HFFc6 (cell line): ENCODE results near the gene ANKRD10. TPM values are rescaled to one million over a fixed set of nuclear protein-coding genes. Genes with fewer than 3 reads are reported as not detected.
A peak's percentile ranks its signal among the peaks of the same experiment; 100 is the strongest.

ENCODE experiments used
- DNase-seq: peaks from one replicate; pipeline ENCODE4 v3.0.0-alpha.2; 2018
- H3K27ac Mint-ChIP-seq: 2 replicates; pipeline ENCODE4 v1.8.0; 2020; ENCODE audit warnings: mild to moderate bottlenecking, mixed read lengths
- H3K27me3 Mint-ChIP-seq: 2 replicates; pipeline ENCODE4 v1.8.0; 2021; ENCODE audit warnings: mild to moderate bottlenecking, moderate library complexity, mixed read lengths; ENCODE audit not compliant: insufficient read depth
- H3K36me3 Mint-ChIP-seq: 2 replicates; pipeline ENCODE4 v1.8.0; 2021; ENCODE audit warnings: low read depth, mixed read lengths
- H3K4me1 Mint-ChIP-seq: 2 replicates; pipeline ENCODE4 v1.8.0; 2020; ENCODE audit warnings: low read depth, mixed read lengths
- H3K4me3 Mint-ChIP-seq: 2 replicates; pipeline ENCODE4 v1.8.0; 2020; ENCODE audit warnings: mild to moderate bottlenecking, moderate library complexity, mixed read lengths
- H3K9me3 Mint-ChIP-seq: 2 replicates; pipeline ENCODE4 v1.8.0; 2020; ENCODE audit warnings: mild to moderate bottlenecking, mixed read lengths
- long read RNA-seq: library from polyadenylated mRNA; unstranded; transcript quantifications from one replicate; pipeline ENCODE4 v2.0.0, GENCODE V29; 2019
- total RNA-seq, 6 experiments: library from RNA; stranded (reverse); fragmentation: NEBNext Ultra II Directional; extraction: Animal tissue kit (Norgen Biotek cat#: 25700); gene quantifications; 2 replicates in 1 of 6; 3 replicates in 5 of 6; pipeline ENCODE4 v1.2.3, GENCODE V29; 2021
- TF ChIP-seq, protein P1 (sequence below): fragments of 200-600 bp; sonication (generic); IDR thresholded peaks from 2 replicates; pipeline ENCODE4 v1.5.0; 2021; ENCODE audit warnings: antibody characterized with exemption, mild to moderate bottlenecking

ANKRD10 gene
- 10 to 100 TPM; 27.1 to 37.2 (median 33.5) TPM for total RNA-seq
- long read RNA-seq, partial matches to known transcripts = 4 of 19 reads
- long read RNA-seq, other reads (novel, unspliced or antisense) = 12 of 19 reads

- Mint-ChIP-seq H3K4me3 (peak within 1 kb of the TSS; percentile 89), H3K9me3 (no peaks in the 10 kb centered on the region), H3K27me3 (0 out of 2 replicates have a peak, but pooled peaks cover 4% of the 10 kb centered on the region), H3K27ac (peak within 1 kb of the TSS; percentile 90), H3K36me3 (peaks cover 12% of the 10 kb centered on the region), H3K4me1 (peaks cover 58% of the 10 kb centered on the region)
- TF ChIP-seq, protein P1, sequence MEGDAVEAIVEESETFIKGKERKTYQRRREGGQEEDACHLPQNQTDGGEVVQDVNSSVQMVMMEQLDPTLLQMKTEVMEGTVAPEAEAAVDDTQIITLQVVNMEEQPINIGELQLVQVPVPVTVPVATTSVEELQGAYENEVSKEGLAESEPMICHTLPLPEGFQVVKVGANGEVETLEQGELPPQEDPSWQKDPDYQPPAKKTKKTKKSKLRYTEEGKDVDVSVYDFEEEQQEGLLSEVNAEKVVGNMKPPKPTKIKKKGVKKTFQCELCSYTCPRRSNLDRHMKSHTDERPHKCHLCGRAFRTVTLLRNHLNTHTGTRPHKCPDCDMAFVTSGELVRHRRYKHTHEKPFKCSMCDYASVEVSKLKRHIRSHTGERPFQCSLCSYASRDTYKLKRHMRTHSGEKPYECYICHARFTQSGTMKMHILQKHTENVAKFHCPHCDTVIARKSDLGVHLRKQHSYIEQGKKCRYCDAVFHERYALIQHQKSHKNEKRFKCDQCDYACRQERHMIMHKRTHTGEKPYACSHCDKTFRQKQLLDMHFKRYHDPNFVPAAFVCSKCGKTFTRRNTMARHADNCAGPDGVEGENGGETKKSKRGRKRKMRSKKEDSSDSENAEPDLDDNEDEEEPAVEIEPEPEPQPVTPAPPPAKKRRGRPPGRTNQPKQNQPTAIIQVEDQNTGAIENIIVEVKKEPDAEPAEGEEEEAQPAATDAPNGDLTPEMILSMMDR = peak; percentile 94
- DNase-seq = peak; percentile 99
Observed at GRCh38 chr13:110915057-110915873, at the start of gene ANKRD10. TSS of gene ANKRD10 (minus strand) at chr13:110915069. CDS start at chr13:110914934, 135 bp downstream.

DNA sequence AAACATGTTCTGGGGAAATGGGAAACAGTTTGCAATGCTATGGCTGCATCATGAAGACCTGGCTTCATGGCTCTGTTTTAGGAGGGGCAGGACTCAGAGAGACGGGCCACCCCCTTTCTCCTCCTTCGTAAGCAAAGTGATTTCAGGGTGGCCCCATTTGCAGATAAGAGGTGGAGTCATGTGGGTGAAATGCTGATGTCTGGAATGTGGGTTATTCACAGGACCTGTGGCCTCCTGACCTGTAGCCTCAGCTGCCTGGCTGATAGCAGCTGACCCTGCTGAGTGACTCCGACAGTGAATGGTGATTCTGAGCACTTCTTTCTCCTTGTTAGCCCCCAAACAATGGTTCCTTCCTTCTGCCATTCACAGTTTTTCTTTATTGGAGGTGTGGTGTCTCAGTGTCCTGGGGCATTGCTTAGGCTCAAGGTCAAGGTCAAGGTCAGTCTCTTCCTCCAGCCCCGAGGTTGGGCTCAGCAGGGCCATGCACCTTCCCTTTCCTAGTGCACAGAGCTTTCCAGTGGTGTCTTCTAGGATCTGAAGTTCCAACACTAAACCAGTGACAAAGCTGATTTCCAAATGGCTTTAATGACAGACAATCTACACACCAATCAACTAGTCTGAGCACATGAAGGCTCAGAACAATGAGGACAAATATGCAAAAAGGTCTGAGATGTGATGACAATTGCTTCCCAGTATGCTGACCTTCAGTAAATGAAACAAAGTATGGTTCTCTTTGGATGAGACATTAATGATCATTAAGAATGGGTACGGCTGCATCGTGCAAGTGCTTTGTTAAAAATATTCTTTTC is 49.6 kb upstream of the ANKRD10 start:
- peaks cover 14% of the 10 kb centered on the region for H3K36me3 Mint-ChIP-seq
- peaks cover 44% of the 10 kb centered on the region for H3K4me1 Mint-ChIP-seq
- TF ChIP-seq, protein P1 = no peak
- H3K4me3 Mint-ChIP-seq = peak overlapping the region; percentile 7; the same call in 1 of the 2 replicates
- H3K9me3 Mint-ChIP-seq = peaks cover 24% of the 10 kb centered on the region
- H3K27ac Mint-ChIP-seq = peak overlapping the region; percentile 82
- DNase-seq = no peak
- H3K27me3 Mint-ChIP-seq = no peaks in the 10 kb centered on the region

GRCh38 chr13:110963554-110963970 is 48.7 kb upstream of the ANKRD10 start:
- H3K27ac Mint-ChIP-seq = no peak overlapping the region
- no peak for DNase-seq
- no peaks in the 10 kb centered on the region; the same call in 1 of the 2 replicates for H3K27me3 Mint-ChIP-seq
- peaks cover 44% of the 10 kb centered on the region for H3K4me1 Mint-ChIP-seq
- H3K9me3 Mint-ChIP-seq = peaks cover 24% of the 10 kb centered on the region
- peaks cover 14% of the 10 kb centered on the region for H3K36me3 Mint-ChIP-seq
- no peak overlapping the region for H3K4me3 Mint-ChIP-seq
- TF ChIP-seq, protein P1 = no peak

DNA sequence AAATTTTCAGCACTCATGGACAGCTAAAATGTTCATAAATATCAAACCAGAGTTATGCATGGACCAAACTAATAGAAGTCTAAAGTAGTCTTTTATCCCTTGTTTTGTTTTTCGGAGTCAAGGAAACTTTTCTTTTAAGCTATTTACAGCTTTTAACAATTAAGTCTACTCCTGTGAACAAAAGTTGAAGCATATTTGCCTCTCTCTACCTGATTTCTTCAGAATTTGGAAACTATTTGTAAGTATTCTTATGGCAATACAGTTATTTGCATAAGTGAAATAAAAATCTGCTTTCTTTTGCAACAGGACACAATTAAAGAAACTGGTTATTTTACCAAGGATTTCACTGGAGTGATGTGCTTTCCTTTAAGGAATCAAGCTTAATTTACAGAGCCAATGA is 47.1 kb upstream of the ANKRD10 start:
- no peak for DNase-seq

DNA sequence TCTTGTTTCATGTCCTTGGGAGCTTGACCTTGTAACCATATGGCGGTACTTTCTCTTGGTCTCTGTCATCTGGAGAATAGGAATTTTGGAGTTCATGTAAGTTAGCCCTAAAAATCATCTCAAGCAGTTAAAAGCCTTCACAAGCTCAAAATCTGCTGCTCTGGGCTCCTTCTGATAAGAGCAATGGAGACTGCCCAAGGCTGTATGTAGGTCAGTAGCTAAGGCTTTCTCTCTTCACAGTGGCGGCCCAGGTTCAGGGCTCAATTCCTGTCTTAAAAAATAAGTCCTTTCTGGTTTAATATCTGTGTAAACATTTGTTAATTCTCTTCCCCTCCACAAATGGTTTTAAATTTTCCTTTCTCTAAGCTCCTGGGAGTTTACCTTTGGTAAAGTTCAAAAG is 45.3 kb upstream of the ANKRD10 start:
- no peak for DNase-seq

More for the DNA sequence above, 47.1 kb upstream of the ANKRD10 start:
- Mint-ChIP-seq H3K9me3 (peaks cover 32% of the 10 kb centered on the region), H3K4me1 (peaks cover 41% of the 10 kb centered on the region), H3K36me3 (peaks cover 21% of the 10 kb centered on the region), H3K27me3 (no peaks in the 10 kb centered on the region; the same call in none of the 2 replicates), H3K27ac (no peak overlapping the region), H3K4me3 (no peak overlapping the region)
- TF ChIP-seq, protein P1 = no peak

More for the DNA sequence above, 45.3 kb upstream of the ANKRD10 start:
- Mint-ChIP-seq H3K36me3 (peaks cover 15% of the 10 kb centered on the region), H3K27me3 (no peaks in the 10 kb centered on the region; the same call in none of the 2 replicates), H3K4me3 (no peak overlapping the region), H3K4me1 (peaks cover 34% of the 10 kb centered on the region), H3K27ac (no peak overlapping the region), H3K9me3 (peaks cover 15% of the 10 kb centered on the region)
- TF ChIP-seq, protein P1 = no peak
